ENCODE measurements around the gene STX5.

The STX5 gene, protein sequence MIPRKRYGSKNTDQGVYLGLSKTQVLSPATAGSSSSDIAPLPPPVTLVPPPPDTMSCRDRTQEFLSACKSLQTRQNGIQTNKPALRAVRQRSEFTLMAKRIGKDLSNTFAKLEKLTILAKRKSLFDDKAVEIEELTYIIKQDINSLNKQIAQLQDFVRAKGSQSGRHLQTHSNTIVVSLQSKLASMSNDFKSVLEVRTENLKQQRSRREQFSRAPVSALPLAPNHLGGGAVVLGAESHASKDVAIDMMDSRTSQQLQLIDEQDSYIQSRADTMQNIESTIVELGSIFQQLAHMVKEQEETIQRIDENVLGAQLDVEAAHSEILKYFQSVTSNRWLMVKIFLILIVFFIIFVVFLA

DNA sequence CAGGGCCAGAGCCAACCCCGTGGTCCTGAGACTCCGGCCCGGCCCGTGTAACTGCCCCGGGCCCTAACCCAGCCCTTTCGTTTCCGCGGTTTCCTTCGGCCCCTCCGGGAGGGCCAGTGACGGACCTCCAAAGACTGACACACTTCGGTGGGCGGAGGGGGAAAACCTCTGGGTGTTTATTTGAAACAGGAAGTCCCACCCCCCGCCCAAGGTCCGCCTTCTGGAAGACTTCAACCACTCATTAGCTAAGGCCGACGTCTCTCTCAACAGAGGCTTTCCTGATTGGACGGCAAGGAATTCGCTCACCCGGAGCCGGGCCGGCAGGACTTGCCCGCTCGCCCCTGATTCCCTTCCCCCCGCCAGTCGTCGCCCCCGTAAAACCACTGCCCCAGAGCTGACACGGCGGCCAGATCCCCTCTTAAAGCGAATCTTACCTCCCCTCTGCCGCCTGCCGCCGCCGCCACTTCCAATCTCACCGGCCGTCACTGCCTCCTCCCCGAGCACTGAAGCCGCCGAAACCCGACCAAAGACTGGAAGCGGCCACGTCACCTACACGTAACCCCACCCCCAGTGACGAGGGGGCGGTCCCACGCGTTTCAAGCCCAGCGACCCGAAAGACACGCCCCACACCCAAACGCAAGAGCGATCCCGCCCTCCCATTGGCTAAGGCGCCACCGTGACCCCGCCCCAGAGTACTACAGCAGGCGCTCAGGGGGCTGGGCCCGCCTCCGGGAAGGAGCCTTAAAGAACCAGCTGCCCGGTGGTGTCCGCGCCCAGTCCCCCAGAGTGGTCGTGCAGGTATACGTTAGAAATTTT, at the start of gene STX5:
TSS of gene STX5 (minus strand) at position 532 of the 816 bp plus-strand sequence. CDS start 808 bp downstream, outside the sequence.
- no peaks in the 10 kb centered on the region for H3K9me3 ChIP-seq (ENCODE audit: insufficient read depth, low read length, severe bottlenecking)
- H3K36me3 ChIP-seq (ENCODE audit: insufficient read depth, low read length) = peaks cover 69% of the 10 kb centered on the region
- no peaks in the 10 kb centered on the region for H3K27me3 ChIP-seq (ENCODE audit: insufficient read depth, low read length, poor library complexity)
- H3K4me1 ChIP-seq (ENCODE audit: insufficient read depth, low read length) = peaks cover 49% of the 10 kb centered on the region
- H3K79me2 ChIP-seq (ENCODE audit: insufficient read depth, low read length) = peaks cover 72% of the 10 kb centered on the region
- peak within 1 kb of the TSS; percentile 94 for H2AFZ ChIP-seq (ENCODE audit: low read depth, low read length)
- peak within 1 kb of the TSS; percentile 92 for H3K9ac ChIP-seq (ENCODE audit: low read depth, low read length)
- DNase-seq (peak; percentile 99), ATAC-seq (ENCODE audit: insufficient read depth, low read depth) (peak; percentile 89)
- H3K4me2 ChIP-seq (ENCODE audit: insufficient read depth, low read length) = peak within 1 kb of the TSS; percentile 96
- peak within 1 kb of the TSS; percentile 97 to 99 for H3K4me3 ChIP-seq (ENCODE audit: low read depth in 1 of 2, low read length in 2 of 2)
- peaks cover 26% of the 10 kb centered on the region; the same call in 1 of the 2 replicates for H4K20me1 ChIP-seq (ENCODE audit: insufficient read depth, low read length)
- H3K27ac ChIP-seq (ENCODE audit: low read length) = peak within 1 kb of the TSS; percentile 79
- TF ChIP-seq, protein P1, sequence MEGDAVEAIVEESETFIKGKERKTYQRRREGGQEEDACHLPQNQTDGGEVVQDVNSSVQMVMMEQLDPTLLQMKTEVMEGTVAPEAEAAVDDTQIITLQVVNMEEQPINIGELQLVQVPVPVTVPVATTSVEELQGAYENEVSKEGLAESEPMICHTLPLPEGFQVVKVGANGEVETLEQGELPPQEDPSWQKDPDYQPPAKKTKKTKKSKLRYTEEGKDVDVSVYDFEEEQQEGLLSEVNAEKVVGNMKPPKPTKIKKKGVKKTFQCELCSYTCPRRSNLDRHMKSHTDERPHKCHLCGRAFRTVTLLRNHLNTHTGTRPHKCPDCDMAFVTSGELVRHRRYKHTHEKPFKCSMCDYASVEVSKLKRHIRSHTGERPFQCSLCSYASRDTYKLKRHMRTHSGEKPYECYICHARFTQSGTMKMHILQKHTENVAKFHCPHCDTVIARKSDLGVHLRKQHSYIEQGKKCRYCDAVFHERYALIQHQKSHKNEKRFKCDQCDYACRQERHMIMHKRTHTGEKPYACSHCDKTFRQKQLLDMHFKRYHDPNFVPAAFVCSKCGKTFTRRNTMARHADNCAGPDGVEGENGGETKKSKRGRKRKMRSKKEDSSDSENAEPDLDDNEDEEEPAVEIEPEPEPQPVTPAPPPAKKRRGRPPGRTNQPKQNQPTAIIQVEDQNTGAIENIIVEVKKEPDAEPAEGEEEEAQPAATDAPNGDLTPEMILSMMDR (IDR thresholded peaks at IDR 0.05; ENCODE audit: borderline replicate concordance, extremely low read depth, low read length, poor library complexity, severe bottlenecking) = no peak
- no peak for TF ChIP-seq EZH2 (IDR thresholded peaks at IDR 0.05; ENCODE audit: borderline replicate concordance, low read depth, low read length, severe bottlenecking)

DNA sequence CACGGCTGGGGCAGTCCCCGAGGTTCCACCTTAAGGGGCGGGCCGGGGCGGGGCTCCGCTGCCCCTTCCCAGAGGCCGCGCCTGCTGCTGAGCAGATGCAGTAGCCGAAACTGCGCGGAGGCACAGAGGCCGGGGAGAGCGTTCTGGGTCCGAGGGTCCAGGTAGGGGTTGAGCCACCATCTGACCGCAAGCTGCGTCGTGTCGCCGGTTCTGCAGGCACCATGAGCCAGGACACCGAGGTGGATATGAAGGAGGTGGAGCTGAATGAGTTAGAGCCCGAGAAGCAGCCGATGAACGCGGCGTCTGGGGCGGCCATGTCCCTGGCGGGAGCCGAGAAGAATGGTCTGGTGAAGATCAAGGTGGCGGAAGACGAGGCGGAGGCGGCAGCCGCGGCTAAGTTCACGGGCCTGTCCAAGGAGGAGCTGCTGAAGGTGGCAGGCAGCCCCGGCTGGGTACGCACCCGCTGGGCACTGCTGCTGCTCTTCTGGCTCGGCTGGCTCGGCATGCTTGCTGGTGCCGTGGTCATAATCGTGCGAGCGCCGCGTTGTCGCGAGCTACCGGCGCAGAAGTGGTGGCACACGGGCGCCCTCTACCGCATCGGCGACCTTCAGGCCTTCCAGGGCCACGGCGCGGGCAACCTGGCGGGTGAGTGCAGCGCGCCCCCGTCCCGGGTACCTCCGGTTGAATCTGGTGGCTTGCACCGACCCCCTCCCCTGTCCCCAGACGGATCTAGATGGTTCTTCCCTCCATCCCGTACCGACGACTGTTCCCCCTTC, 49.1 kb upstream of the STX5 start, which contains the start of gene SLC3A2:
TSS of gene SLC3A2 (plus strand) at position 94 of the 776 bp plus-strand sequence. CDS start at position 222, 128 bp downstream.
- Histone ChIP-seq H3K4me3 (ENCODE audit: low read depth in 1 of 2, low read length in 2 of 2) (peak within 1 kb of the TSS; percentile 83 to 92), H3K27me3 (ENCODE audit: insufficient read depth, low read length, poor library complexity) (no peaks in the 10 kb centered on the region), H4K20me1 (ENCODE audit: insufficient read depth, low read length) (peaks cover 39% of the 10 kb centered on the region), H3K4me1 (ENCODE audit: insufficient read depth, low read length) (peaks cover 56% of the 10 kb centered on the region), H2AFZ (ENCODE audit: low read depth, low read length) (peak within 1 kb of the TSS; percentile 70), H3K4me2 (ENCODE audit: insufficient read depth, low read length) (peak within 1 kb of the TSS; percentile 85), H3K79me2 (ENCODE audit: insufficient read depth, low read length) (peaks cover 81% of the 10 kb centered on the region), H3K9me3 (ENCODE audit: insufficient read depth, low read length, severe bottlenecking) (no peaks in the 10 kb centered on the region), H3K27ac (ENCODE audit: low read length) (peak within 1 kb of the TSS; percentile 95), H3K36me3 (ENCODE audit: insufficient read depth, low read length) (peaks cover 70% of the 10 kb centered on the region), H3K9ac (ENCODE audit: low read depth, low read length) (peak within 1 kb of the TSS; percentile 87)
- TF ChIP-seq, protein P1 (IDR thresholded peaks at IDR 0.05; ENCODE audit: borderline replicate concordance, extremely low read depth, low read length, poor library complexity, severe bottlenecking) = peak; percentile 86
- no peak for TF ChIP-seq EZH2 (IDR thresholded peaks at IDR 0.05; ENCODE audit: borderline replicate concordance, low read depth, low read length, severe bottlenecking)
- DNase-seq (peak; percentile 91), ATAC-seq (ENCODE audit: insufficient read depth, low read depth) (peak; percentile 84)

DNA sequence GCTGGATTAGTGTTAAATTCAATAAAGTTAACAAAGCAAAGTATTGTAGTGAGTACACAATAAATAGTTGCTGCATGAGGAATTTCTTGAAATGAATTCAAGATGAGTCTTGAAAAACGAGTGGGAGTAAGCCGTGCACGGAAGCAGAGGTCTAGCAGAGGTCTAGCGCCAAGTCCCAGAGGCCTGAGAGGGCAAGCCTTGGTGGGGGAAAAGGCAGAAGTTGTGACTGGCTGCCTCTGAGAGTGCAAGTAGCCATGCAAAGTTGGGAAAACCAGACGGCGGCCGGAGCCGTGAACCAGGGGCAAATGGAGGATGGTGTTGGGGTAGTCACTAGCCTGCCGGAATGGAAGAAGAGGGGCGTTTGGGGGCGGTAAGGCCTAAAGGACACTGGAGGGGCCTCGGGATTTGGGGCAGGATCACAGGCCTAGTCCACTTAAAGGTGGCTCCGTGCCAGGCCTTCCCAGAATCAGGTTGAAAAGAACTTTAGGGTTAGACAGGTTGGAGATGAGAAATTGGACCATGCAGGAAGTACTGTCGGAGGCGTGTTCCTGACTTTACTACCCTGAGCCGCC, 48.5 kb upstream of the STX5 start:
- Histone ChIP-seq H4K20me1 (ENCODE audit: insufficient read depth, low read length) (peaks cover 35% of the 10 kb centered on the region), H3K4me2 (ENCODE audit: insufficient read depth, low read length) (peak overlapping the region; percentile 85), H3K9me3 (ENCODE audit: insufficient read depth, low read length, severe bottlenecking) (no peaks in the 10 kb centered on the region), H3K9ac (ENCODE audit: low read depth, low read length) (peak overlapping the region; percentile 87), H3K4me3 (ENCODE audit: low read depth in 1 of 2, low read length in 2 of 2) (peak overlapping the region; percentile 83 to 92), H3K79me2 (ENCODE audit: insufficient read depth, low read length) (peaks cover 77% of the 10 kb centered on the region), H2AFZ (ENCODE audit: low read depth, low read length) (peak overlapping the region; percentile 70), H3K27me3 (ENCODE audit: insufficient read depth, low read length, poor library complexity) (no peaks in the 10 kb centered on the region), H3K4me1 (ENCODE audit: insufficient read depth, low read length) (peaks cover 50% of the 10 kb centered on the region), H3K27ac (ENCODE audit: low read length) (peak overlapping the region; percentile 95), H3K36me3 (ENCODE audit: insufficient read depth, low read length) (peaks cover 67% of the 10 kb centered on the region)
- DNase-seq (no peak), ATAC-seq (ENCODE audit: insufficient read depth, low read depth) (peak; percentile 13)
- TF ChIP-seq, protein P1 (IDR thresholded peaks at IDR 0.05; ENCODE audit: borderline replicate concordance, extremely low read depth, low read length, poor library complexity, severe bottlenecking) = no peak
- TF ChIP-seq EZH2 (IDR thresholded peaks at IDR 0.05; ENCODE audit: borderline replicate concordance, low read depth, low read length, severe bottlenecking) = no peak
